ENCODE results near the gene KCNJ6. TPM values are rescaled to one million over a fixed set of nuclear protein-coding genes. Genes with fewer than 3 reads are reported as not detected.
"Not testable (repeated sequence)": the region's sequence is repeated elsewhere in the genome, so short reads cannot be mapped to it uniquely, and the experiment has no call there.

KCNJ6 gene
- polyA plus RNA-seq, 10 donors: 0.99 to 3.1 (median 1.4) TPM

DNA sequence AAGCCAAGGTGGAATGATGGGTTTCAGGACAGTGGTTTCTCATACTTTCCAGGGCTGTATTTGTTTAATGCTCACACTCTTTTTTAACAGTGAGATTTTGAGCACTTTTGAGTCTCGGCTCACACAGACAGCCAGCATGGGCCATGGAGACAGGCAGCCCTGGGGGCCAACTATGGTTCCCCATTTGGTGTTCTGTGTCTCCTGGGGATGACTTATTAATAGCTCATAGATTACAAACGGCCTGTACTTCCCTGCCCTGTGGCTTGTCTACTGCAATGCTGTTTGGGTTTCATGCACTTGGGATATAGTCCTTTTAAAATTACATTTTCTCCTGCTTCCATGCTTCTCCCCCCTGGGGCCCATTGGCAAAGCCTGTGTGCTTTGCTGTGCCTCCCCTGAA is 178.3 kb downstream of the KCNJ6 start:
- no peak for DNase-seq

DNA sequence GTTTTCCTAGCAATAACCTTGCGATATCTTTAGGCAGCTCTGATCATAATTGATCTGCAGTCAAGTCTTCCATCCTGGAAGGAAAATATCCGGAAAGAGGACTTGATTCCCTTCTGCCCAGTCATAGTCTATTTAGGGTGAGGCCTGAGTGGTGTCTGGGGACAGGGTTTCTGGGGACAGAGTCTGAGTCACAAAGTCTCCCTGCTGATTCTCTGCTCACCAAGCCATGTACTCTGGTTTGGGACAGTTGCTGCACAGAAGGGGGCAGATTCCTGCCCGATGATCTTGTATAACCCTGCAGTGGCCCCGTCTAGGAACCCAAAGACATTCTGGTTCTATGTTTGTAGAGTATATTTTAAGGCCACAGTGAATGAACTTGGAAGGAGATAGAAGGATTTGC is 178.8 kb downstream of the KCNJ6 start:
- no peak for DNase-seq

DNA sequence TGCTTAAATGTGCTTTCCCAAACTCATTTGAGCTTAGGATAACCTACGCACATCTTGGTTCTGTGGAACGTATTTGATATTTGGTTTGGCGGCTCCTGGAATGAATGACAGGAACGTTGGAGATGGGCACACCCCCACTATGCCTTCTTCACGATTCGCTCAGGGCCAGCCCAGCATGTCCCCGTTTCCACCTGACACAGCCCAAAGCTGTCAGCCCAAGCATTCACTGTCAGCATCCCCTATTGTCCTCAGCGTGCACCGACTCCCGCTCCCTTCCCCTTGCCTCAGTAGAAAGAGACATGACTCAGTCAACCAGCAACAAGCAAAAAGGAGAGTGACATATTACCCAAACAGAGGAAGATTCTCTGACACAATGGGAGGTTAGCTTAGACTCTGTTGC is 181.4 kb downstream of the KCNJ6 start:
- no peak for DNase-seq

DNA sequence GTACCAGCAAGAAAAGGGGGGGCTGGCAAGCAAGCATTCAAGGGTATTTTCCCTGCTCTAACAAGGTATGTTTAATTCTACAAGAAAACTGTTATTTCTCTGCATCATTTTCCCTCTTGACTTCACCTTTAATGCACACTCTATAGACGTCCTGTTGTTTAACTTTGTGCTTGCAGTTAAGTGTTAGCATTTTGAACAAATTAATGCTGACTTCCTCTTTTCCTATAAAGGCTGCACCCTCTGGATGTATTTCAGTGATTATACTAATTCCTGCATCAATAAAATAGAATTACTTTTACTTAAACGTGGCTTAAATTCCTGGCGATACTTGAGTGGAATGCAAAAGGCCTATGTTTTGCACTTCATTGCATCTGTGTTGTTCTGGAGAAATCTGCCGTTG is 183.3 kb downstream of the KCNJ6 start:
- DNase-seq: no peak

DNA sequence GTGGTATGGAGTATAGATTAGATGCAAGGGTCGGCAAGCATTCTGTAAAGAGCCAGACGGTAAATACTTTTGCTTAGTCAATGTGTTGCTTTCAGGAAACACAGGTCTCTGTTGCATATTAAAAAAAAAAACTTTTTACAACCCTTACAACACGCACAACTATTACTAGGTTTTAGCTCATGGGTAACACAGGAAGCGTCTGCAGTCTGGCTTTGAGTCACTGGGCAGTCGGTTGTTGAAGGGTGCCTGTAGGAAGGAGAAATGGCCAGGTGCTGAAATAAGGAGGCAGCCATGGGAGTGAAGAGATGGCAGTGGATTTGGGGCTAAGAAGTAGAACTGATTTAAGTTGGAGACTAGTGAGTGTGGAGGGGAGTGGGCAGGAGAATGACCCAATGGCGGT is 192.1 kb downstream of the KCNJ6 start:
- DNase-seq: no peak

DNA sequence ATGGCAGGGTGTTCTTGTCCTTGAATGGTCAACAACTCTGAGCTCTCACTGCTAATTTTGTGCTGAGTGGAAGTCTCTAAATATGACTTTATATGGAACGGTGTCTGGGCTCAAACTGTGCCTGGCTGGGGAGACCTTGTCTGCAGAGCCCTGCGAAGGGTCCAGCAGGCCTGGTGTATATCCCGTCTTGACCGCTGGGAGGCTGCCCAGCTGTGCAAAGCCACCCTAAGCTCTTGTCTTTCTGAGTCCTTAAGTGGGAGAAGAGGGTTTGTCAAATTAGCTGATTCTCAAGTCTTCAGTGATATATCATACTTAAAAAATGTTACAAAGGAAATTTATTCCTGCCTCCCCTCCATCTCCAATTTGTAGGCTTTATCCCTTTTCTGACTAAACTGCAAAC is 198.7 kb downstream of the KCNJ6 start:
- no peak for DNase-seq

DNA sequence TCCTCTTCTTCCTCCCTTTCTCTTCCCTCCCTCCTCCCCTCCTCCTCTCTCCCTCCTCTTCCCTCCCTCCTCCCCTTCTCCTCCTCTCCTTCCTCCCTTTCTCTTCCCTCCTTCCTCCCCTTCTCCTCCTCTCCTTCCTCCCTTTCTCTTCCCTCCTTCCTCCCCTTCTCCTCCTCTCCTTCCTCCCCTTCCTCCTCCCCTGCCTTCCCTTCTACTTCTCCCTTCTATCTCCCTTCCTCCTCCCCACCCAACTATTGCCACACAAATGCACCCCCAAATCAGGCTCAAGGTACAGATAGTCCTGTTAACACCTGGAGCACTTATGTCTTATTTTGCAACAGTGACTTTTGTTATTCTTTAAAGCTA is 203.7 kb downstream of the KCNJ6 start:
- not testable (repeated sequence) for DNase-seq

DNA sequence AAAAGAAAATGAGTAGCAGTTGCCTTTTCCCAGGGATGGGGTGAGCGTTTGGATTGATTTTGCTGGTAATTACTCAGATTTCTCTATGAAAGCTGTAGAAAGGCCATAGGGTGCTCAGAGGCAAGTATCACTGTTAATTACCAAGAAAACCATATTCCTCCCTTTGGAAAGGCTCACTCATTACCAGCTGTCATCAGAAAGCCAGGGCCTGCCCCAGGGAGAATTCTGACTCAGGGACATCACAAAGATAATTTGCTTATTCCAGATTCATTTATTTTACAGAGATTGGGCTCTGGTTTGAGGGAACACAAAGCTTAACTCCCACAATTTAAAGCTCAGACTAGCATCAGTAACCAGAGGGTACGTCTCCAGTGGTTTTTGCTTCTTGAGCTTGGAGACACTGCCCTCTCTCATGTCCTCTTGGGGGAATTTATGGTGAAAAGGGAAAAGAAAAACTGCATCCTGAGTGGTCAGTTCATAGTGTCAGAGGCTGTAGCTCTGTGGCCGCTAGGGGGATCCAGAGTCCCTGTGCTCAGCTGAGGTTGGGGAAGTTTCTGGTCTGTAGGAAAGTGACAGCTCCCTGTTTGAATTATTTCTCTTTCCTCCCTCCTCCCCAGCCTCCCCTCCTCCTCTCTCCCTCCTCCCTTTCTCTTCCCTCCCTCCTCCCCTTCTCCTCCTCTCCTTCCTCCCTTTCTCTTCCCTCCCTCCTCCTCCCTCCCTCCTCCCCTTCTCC is 204.3 kb downstream of the KCNJ6 start:
- DNase-seq: peak; percentile 71 to 81 (median 77)

DNA sequence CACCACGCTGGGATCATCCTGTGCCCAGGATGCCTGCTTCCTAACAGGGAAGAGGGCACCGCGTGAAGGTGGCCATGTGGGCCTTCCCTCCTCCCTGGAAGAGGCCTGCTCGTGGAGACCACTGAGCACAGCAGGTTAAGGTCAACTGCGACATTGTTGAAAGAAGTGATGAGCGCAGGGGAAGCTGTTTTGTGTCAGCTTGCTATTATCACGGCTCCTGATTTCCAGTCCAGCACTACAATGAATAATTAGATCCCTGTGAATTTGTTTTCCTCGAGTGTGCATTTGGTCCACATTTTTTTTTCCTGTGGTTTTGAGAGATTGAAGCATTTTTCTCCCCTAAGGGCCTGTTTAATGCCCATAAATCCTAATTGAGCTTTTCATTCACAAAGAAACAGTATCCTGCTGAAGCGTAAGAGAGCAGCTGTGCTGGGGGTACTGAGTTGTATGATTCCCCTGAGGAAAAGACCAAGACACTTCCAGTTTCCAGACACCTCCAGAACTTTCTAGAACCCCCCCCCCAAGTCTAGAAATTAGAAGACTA is 204.9 kb downstream of the KCNJ6 start:
- peak in 1 of 3 donors; percentile 24 for DNase-seq

DNA sequence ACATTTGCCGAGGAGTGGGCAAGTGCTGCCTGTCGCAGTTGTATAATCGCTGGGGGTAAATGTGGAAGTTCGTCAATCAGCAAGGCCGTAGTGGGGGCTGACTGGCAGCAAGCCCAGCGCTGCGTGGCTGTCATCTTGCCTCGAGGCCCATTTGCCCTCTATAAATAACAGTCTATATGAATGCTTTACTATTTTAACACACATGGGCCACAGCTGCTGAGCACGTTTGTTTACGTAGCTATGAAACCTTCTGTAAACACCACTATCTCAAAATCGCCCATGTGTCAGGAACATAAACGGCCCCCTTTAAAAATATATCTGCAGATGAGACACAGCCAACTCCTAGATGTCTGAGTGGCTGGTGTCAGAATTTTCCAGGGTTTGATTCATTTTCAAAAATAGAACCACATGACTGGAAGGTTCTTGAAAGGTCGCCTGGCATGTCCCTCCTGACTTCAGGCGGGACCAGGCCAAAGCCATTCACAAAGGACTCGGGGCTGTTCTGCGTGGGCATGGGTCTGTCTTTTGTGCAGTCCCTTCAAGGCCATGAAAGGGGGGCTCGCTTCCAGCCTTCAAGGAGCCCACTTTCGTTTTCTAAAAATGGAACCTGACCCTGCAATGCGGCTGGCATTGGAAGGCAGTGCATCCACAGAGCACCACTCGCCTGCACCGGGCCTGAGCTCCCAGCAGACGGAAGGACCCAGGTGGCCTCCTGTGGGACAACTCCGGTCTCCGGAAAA is 205.5 kb downstream of the KCNJ6 start:
- DNase-seq: peak; percentile 68 to 77 (median 77)

DNA sequence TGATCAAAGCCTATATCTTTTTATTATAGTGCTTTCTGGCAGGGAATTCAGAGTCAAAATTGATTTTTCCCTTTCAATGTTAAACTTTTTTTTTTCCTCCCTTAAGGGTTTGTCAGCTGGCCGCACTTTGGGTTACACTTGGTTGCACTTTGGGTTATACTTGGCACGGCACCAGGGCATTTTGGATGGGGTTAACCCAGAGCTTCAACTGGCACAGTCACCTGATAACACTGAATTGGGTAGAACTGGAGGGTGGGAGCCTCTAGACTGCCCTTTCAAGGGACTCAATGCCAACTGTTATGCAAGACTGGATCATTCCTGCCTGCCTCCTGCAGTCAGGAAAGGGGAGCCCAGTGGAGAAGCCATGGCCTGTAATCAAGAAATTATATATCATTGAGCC is 211.5 kb downstream of the KCNJ6 start:
- no peak for DNase-seq

DNA sequence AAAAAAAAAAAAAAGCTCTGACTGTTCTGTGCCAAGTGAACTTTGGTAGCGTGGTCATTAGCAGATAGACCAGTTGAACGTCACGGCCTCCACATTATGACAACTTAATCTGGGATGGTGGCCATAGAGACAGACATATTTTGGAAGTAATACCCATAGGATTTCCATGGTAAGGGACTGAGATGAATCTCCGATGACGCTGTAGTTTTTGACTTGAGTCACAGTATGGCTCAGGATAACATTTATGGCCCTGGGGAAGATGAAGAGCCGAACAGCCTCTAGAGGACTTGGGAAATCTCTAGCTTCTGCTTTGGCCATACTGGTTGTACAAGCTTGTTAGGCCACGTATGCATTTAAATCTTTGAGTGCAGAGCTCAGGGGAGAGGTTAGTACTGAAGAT is 214.0 kb downstream of the KCNJ6 start:
- no peak for DNase-seq

DNA sequence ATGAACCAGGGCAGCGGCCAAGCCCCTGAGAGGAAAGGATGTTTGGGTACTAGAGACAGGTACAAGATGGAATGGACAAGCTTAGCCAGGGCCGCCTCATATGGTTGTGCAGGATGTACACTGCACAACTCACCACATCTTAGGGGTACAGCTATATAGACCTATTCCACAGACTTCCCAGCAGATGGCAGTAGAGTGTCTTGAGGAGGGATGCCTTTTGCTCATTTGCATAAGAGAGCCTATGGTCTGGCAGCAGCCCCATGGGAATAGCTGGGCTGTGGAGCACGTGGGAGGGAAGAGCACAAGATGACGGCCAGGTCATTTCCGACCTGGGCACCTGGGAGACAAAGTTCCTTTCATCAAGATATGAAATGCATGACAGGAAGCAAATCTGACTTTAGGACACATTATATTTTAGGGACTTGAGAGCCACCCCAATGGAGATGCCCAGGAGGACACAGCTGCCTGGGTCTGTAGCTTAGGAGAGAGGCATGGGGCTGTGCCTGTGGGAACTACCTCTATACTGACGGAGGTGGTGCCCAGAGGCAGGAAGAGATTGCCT is 215.5 kb downstream of the KCNJ6 start:
- peak; percentile 44 to 61 (median 56) for DNase-seq

DNA sequence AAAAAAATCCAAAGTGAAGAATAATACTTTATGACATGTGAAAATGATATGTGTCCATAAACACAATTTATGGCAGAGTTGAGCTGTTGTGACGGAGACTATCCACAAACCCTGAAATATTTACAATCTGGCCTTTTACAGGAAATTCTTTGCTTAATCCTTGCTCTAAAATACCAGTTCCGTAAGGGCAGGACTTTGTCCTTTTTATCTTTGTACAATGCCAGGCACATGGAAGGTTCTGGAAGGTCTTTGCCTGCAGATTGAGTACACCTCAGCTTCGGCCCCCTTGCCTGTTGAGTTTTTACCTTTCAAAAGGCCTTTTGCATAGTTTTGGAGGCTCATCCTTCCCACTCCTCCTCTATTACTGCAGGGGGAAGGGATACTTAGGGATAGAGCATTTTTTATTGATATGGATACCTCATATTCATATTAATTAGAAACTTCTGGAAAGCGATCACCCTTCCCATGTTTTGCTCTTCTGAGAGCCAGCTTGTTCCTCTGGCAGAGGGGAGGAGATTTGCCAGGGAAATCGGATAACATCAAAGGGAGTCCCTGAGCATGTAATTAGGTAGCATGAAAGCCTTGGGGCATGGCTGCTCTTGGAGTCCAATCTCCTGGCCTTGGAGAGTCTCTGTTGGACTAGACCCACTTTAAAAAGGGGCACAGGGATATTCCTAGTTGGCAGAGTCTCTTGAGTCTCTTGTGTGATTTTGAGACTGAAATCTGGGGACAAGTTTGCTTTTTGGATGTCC is 217.1 kb downstream of the KCNJ6 start:
- no peak for DNase-seq

DNA sequence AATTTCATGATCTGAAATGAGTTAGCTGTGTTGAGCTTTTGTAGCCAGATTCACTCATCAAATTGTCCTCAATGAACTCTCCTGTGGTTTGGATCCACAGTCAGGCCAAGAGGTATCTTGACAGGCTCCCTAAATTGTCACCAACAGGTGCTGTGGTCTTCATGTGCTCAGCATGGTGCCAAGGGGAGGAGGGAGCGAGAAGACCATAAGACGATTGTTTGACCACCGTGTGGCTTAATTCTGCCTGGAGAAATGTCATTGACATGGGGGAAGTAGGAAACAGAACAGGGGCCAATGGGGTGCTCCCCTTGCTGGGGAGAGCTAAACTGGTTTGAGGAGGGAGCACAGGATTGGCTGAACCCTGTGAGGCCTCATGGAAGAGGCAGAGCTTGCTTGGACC is 219.3 kb downstream of the KCNJ6 start:
- no peak for DNase-seq

DNA sequence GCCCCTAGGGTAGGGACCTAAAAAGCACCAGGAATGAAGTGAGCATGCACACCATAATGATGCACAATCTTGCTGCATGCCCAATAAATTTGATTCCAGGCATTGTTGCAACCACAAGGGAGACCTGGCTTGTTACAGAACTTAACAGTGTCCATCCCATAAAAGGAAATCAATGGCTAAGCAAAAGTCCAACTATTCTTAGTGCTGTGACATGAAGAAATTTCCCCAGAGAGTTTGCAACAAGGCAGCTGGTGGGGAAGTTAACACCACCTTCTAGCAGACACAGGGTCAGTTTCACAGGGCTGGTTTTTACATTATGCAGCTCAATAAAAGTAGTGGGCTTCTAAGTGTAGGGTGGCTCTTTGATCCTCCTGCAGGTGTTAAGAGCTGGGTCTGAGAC is 221.1 kb downstream of the KCNJ6 start:
- no peak for DNase-seq

DNA sequence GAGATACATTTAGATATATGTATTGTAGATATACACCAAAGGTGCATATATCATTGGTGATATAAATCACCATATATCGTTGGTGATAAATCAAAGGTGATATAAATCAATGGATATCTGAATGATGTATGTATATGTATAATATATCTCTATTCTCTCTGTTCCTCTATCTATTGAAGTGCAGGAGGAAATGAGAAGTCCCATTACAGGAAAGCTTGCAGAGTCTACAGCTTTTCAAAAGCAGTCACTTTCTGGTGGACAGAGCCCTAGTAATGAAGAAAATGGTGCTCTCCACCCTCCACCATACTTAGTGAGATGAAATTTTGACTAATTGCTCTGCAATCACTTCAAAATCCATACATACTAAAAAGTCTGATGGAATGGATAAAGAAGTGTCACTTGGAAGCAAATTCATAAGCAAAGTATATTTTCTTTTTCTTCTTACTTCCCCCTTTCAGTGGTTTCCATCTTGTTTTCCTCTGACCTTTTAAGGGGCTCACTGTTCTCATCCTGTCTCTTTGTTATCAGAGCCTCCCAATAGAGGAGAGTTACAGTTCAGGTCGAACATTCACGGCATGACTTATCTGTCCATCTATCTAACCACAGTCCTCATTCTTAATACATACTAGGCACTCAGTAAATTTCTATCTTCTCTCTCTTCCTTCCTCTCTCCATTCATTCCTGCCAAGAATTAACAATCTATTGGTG is 227.2 kb downstream of the KCNJ6 start:
- no peak for DNase-seq

DNA sequence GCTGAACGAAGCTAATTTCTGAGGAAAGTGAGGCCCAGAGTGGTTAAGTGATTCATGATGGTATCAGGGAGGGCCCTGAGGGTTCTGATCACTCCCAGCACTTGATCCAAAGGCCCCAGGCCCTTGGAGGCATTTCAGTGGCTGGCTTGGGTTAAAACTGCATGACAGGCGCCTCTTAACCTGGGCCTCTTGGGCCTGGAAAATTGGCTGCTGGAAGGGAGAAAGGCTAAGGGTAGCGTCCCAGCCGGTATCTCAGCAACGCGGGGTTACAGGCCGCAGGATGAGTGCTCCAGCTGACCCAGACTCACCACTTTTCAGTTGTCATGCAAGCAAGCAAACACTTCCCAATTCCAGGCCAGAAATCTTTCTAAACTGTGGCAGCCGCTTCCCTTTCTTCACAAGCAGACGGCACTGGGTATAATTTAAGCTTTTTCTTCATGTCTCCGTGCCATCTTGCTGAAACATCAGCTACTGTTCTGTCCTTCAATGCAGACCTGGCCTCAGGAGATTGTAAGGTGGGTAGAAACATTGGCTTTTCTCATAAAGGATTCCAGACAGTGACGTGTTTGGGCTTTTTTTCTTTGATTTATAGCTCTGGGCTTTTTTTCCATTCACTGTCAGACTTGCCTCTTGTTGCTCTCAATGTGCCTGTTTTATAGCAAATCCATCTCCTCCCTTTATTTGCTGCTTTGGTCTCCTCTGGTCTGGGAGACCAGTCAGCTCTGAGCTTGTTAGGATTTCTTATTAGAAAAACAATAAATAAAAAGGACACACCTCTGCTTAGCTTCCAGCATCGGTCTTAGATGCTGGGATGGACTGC is 229.1 kb downstream of the KCNJ6 start:
- DNase-seq: no peak

DNA sequence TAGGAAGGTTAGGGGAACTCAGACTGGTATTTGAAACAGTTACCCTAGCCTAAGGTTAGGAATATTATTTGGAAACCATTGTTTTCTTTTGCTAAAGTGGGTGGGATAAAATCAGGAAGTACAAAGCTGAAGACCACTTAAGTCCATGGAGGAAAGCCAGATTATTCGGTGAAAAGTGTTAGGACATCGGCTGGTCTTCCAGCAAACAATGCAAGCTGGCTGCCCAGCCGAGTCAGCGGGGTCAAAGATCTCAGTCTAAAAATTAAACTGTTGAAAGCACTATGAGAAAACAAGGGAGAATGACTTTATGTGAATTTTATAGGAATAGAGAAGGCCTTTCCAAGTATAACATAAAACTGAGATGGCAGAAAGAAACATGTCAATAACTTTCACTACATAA is 231.7 kb downstream of the KCNJ6 start:
- DNase-seq: no peak

DNA sequence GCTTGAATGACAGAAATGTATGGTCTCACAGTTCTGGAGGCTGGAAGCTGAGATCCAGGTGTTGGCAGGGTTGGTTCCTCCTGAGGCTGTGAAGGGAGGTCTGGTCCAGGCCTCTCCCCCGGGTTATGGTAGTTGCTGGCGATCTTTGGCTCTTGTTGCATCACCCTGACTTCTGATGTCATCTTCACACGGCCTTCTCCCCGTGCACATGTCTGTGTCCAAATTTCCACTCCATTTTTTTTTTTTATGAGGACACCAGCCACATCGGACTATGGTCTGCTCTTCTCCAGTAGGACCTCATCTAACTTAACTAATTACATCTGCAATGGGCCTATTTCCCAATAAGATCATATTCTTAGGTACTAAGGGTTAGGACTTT is 232.2 kb downstream of the KCNJ6 start:
- DNase-seq: no peak
